HS-5 (cell line): Measurements from ENCODE around the gene LY6G6F.

Experiments used
- DNase-seq: peaks from one replicate; pipeline ENCODE4 v3.0.0-alpha.2; 2012; ENCODE audit warnings: low read depth

LY6G6F gene

DNA sequence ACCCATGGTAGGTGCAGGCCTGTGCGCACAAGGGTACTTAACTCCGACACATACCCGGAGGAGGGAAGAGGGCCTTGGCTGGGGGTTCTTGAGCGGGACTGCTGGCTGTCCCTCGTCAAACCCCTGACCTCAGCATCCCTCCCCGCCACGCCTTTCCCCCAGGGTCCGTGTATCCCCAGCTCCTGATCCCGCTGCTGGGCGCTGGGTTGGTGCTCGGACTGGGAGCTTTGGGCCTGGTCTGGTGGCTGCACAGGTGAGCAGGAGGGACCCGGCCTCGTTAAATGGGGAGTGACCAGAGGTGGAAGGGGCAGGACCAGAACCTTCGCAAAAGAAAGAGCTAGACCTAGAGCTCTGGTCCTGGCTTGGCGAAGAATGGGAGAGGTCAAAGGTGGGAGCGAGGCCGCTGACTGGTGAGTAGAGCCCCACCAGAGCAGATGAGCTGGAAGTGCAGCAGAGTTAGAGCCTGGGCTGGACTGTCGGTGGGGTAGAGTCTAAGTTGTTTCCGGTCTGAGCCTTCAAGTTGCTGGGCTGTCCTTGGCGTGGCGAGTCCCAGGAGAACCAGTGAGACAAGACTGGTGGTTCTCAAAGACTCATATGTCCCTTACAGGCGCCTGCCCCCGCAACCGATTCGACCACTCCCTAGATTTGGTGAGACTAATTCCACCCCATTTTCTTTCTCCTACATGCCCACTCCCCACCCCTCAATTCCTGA is 17.5 kb downstream of the LY6G6F start:
- DNase-seq = no peak

GRCh38 chr6:31725502-31726350 is 19.1 kb downstream of the LY6G6F start:
- no peak for DNase-seq

DNA sequence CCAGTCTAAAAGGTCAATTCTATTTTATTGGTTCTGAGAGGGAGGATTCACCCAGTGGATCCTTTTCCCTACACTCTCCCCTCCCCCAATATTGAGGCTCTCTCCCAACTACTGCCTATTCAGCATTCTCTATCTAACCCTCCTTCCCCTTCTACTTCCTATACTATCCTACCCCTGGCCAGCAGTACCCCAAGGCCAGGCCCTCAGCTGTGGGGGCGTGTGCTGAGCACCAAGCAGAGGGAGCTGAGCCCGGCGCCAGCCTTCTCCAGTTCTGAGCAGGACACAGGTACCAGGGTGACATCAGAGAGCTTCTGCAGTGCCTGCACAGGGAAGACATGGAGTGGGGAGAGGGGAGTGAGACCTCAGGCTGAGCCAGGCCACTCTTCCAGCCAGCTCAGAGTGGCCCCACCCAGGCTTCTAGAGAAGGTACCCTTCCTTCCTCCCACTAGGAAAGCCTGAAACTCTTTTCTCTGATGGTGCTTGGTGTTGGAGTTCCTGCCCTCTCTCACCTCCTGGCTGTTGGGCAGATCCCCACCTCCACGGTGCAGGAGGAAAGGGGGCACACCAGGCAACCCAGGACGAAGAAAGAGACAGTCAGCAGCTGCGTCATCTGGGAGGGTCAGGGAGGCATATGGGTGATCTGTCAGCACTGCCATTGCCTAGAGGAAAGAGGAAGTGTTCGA is 20.5 kb downstream of the LY6G6F start:
- DNase-seq = no peak

DNA sequence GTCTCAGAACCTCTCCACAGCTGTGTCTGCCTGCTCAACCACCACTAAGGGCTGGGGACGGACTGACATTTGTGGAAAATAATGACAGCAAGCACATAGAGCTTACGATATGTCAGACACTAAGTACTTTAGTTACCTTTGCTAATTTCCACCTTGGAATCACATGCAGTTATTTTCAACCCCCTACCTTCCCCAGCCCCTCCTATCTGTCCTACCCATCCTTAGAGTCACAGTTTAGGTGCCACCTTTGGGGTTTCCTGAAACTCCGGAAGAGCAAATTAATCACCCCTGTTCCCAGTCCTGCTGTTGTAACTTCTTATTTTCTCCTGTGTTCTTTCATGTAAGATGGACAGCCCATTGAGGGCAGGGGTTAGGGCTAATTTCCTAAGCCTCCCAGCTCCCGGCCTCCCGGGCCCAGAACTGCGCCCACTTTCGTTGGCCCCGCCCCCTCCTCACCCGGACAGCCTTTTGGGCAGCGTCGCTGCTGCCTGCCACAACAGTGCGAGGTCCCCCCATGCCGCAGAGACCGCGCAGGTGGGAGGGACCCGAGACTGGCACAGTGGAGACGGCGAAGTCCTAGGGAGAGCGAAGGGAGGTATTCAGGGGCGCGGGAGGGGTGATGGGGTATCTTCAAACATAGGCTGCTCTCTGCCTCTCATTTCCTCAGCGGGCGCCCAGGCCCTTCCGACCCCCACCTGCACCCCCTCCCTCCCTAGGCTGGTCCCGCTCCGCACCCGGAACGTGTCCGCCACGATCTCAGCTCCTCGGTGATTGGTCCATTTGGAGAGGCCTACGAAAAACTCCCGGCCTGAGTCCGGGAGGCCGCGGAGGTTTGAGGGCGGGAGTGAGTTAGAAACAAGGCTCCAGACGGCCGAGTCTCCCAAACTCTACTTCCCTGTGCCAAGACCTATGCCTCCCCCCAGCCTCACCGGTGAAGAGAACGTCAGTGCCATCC is 21.3 kb downstream of the LY6G6F start:
- no peak for DNase-seq

- no peak for DNase-seq
Measured at GRCh38 chr6:31728767-31729514, 22.3 kb downstream of the LY6G6F start, which contains the start of gene DDAH2. TSS of gene DDAH2 (minus strand) at chr6:31729299. CDS start at chr6:31729161, 138 bp downstream.

- no peak for DNase-seq
Measured at GRCh38 chr6:31729515-31729978, 22.9 kb downstream of the LY6G6F start.

GRCh38 chr6:31729979-31730630 is 23.4 kb downstream of the LY6G6F start:
- no peak for DNase-seq

DNA sequence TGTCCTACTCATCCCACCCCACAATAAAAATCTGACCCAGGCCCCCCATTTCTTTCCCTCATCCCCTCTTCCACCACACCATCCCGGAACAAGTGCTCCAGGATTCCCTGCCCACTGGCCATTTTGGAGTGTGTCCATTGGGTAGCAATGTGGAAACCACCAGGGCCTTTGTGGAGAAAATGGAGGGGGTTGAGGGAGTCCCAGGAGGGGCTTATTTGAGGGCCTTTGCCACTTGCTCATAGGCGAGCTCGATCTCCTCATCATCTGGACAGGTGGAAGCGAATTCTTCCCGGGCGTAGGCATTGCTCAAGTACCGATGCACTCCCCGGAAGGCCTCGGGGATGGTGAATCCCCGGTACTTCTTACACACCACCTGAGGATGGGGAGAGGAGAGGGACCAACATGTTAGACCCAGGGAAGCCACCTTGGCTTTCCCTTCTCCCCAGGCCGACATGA is 24.0 kb downstream of the LY6G6F start:
- DNase-seq = no peak

GRCh38 chr6:31732029-31732428 is 25.4 kb downstream of the LY6G6F start:
- no peak for DNase-seq

- no peak for DNase-seq
Measured at GRCh38 chr6:31733734-31734133, 27.1 kb downstream of the LY6G6F start.

GRCh38 chr6:31734247-31734820 is 27.7 kb downstream of the LY6G6F start:
- no peak for DNase-seq

DNA sequence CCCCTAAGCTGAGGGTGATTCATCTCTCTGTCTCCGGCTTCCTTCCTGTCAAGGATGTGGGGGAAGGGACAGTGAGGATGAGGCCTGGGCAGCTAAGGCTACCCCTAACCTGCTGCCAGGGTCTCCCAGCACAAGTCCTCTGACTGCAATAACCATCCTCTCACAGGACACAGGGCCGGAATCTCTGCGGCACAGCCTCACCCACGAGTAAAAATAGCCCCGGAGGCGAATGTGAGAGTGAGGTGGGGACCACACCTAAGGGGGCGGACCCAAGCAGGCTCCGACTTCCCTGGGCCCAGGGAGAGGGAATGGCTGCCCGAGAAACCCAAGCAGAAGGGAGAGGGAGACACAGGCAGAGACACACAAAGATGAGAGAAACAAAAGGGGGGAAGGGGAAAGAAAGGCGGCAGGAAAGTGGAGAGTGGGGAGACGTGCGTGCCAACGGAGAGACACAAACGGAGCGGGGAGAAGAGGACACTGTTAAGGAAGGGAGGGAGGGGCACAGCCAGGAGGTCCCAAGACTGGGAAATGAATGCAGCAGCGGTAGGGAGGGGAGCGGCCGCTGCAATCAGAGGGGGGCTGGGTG is 28.2 kb downstream of the LY6G6F start:
- DNase-seq = peak; percentile 78

GRCh38 chr6:31736021-31736767 is 29.5 kb downstream of the LY6G6F start, which contains the start of gene CLIC1:
TSS of gene CLIC1 (minus strand) at chr6:31736530. CDS start at chr6:31736300, 230 bp downstream.
- no peak for DNase-seq

DNA sequence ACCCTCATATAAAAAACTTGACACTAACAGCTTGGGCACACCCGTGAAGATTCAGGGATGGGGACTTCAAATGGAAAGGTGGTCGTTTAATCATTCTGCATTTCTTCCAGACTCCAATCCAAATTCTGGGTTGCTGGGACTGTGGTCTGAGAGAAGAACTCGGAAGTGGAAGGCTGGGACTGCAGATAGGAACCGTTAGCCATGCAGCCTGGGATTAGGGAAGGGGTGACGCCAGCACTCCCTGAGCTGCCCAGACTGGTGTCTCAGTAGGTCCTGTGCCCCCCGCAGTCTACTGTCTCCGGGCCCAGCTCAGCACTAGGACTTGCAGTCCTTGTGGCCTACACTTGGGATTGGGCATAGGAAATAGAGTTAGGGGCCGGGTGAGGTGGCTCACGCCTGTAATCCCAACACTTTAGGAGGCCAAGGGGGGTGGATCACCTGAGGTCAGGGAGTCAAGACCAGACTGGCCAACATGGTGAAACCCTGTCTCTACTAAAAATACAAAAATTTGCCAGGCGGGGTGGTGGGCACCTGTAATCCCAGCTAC is 30.2 kb downstream of the LY6G6F start:
- no peak for DNase-seq

GRCh38 chr6:31737315-31737990 is 30.8 kb downstream of the LY6G6F start:
- no peak for DNase-seq

- DNase-seq = peak; percentile 68
Measured at GRCh38 chr6:31737991-31738979, 31.6 kb downstream of the LY6G6F start.
